GM12891 (cell line): Measurements from ENCODE around the gene FASTKD3.

Experiments used
- PAX5 ChIP-seq: IDR thresholded peaks from 2 replicates; pipeline ENCODE4 v1.6.1; 2011; ENCODE audit warnings: low read length, moderate library complexity, mild to moderate bottlenecking; ENCODE audit not compliant: insufficient read depth, severe bottlenecking
- POLR2A ChIP-seq: IDR thresholded peaks from 2 replicates; pipeline ENCODE4 v1.6.1; 2011; ENCODE audit warnings: low read depth, low read length, control low read depth
- POLR2AphosphoS5 ChIP-seq: IDR thresholded peaks from 2 replicates; pipeline ENCODE4 v1.6.1; 2011; ENCODE audit warnings: low read depth, low read length, control low read depth
- POU2F2 ChIP-seq: IDR thresholded peaks from 2 replicates; pipeline ENCODE4 v1.6.1; 2011; ENCODE audit warnings: low read depth, mild to moderate bottlenecking, control low read depth, low read length, moderate library complexity
- SPI1 ChIP-seq: IDR thresholded peaks from 2 replicates; pipeline ENCODE4 v1.6.1; 2011; ENCODE audit warnings: low read depth, low read length, control low read depth
- TAF1 ChIP-seq: IDR thresholded peaks from 2 replicates; pipeline ENCODE4 v1.6.1; 2011; ENCODE audit warnings: low read depth, low read length, control low read depth

GRCh38 chr5:7825630-7826029 lies 43.2 kb downstream of the FASTKD3 start:
- TF ChIP-seq POLR2A (no peak), POLR2AphosphoS5 (no peak), TAF1 (no peak), SPI1 (no peak), POU2F2 (no peak), PAX5 (no peak)
